HEK293 (cell line): ENCODE data around the gene ZCCHC14.
A peak's percentile ranks its signal among the peaks of the same experiment; 100 is the strongest.

Experiments used
- CTCF ChIA-PET: fragments of 350-600 bp; formaldehyde crosslinking; extraction: SDS; loops from one replicate; lab custom pipeline; 2021; ENCODE audit warnings: antibody characterized with exemption; lab: Yijun Ruan, JAX
- POLR2A ChIA-PET: fragments of 300-600 bp; formaldehyde crosslinking; extraction: SDS; loops from one replicate; lab custom pipeline; 2020; ENCODE audit warnings: antibody characterized with exemption, inconsistent platforms; lab: Yijun Ruan, JAX
- H3K27ac ChIP-seq: fragments of 200-500 bp; sonication (Bioruptor generic); 2 replicates; pipeline ENCODE4 v1.5.1; 2014; ENCODE audit warnings: low read depth, low read length, control low read depth, inconsistent platforms; ENCODE audit errors: extremely low read depth
- H3K36me3 ChIP-seq, 2 experiments: fragments of 200-500 bp in 1 of 2; sonication (Bioruptor generic) in 1 of 2; 1 replicate in 1 of 2; 2 replicates in 1 of 2; pipeline ENCODE4 v1.5.1; 2014 to 2017; ENCODE audit warnings: inconsistent platforms in 2 of 2, low read length in 2 of 2; ENCODE audit not compliant: control insufficient read depth in 2 of 2, insufficient read depth in 1 of 2
- H3K4me1 ChIP-seq: fragments of 200-500 bp; sonication (Bioruptor generic); 2 replicates; pipeline ENCODE4 v1.5.1; 2014; ENCODE audit warnings: mild to moderate bottlenecking, low read length, inconsistent platforms; ENCODE audit not compliant: control insufficient read depth, insufficient read depth
- H3K4me3 ChIP-seq: 2 replicates; pipeline ENCODE4 v1.5.1; 2011; ENCODE audit warnings: low read depth, mild to moderate bottlenecking, control low read depth, low read length, moderate library complexity
- H3K9me3 ChIP-seq: fragments of 200-500 bp; sonication (Bioruptor generic); 2 replicates; pipeline ENCODE4 v1.5.1; 2014; ENCODE audit warnings: low read depth, low read length, inconsistent platforms; ENCODE audit not compliant: control insufficient read depth, insufficient read depth
- GLIS1 ChIP-seq: fragments of 450-650 bp; formaldehyde crosslinking; IDR thresholded peaks from 2 replicates; pipeline ENCODE4 v1.5.1; 2016; ENCODE audit warnings: missing biosample characterization, missing genetic modification characterization
- KLF1 ChIP-seq: fragments of 450-650 bp; formaldehyde crosslinking; IDR thresholded peaks from 2 replicates; pipeline ENCODE4 v1.5.1; 2016; ENCODE audit warnings: missing biosample characterization, missing genetic modification characterization
- KLF8 ChIP-seq: fragments of 450-650 bp; formaldehyde crosslinking; IDR thresholded peaks from 2 replicates; pipeline ENCODE4 v1.5.1; 2016; ENCODE audit warnings: missing biosample characterization, missing genetic modification characterization
- PRDM1 ChIP-seq: fragments of 450-650 bp; formaldehyde crosslinking; IDR thresholded peaks from 2 replicates; pipeline ENCODE4; 2016; ENCODE audit warnings: missing biosample characterization, missing genetic modification characterization
- SP3 ChIP-seq: fragments of 450-650 bp; formaldehyde crosslinking; IDR thresholded peaks from 2 replicates; pipeline ENCODE4 v1.5.1; 2016; ENCODE audit warnings: missing biosample characterization, missing genetic modification characterization
- WT1 ChIP-seq: fragments of 450-650 bp; formaldehyde crosslinking; IDR thresholded peaks from 2 replicates; pipeline ENCODE4 v1.5.1; 2016; ENCODE audit warnings: missing biosample characterization, missing genetic modification characterization
- ZIC2 ChIP-seq: fragments of 450-650 bp; formaldehyde crosslinking; IDR thresholded peaks from 2 replicates; pipeline ENCODE4 v1.5.1; 2016; ENCODE audit warnings: missing biosample characterization, missing genetic modification characterization
- ZNF10 ChIP-seq: fragments of 450-650 bp; formaldehyde crosslinking; IDR thresholded peaks from 2 replicates; pipeline ENCODE4 v1.5.1; 2017; ENCODE audit warnings: missing biosample characterization, missing genetic modification characterization
- ZNF138 ChIP-seq: fragments of 450-650 bp; formaldehyde crosslinking; IDR thresholded peaks from 2 replicates; pipeline ENCODE4 v1.5.1; 2016; ENCODE audit warnings: missing biosample characterization, missing genetic modification characterization, borderline replicate concordance
- ZNF16 ChIP-seq: fragments of 450-650 bp; formaldehyde crosslinking; IDR thresholded peaks from 2 replicates; pipeline ENCODE4 v1.5.1; 2016; ENCODE audit warnings: low read depth, missing biosample characterization, missing genetic modification characterization
- ZNF175 ChIP-seq: fragments of 450-650 bp; formaldehyde crosslinking; IDR thresholded peaks from 2 replicates; pipeline ENCODE4 v1.5.1; 2016; ENCODE audit warnings: missing biosample characterization, missing genetic modification characterization
- ZNF239 ChIP-seq: fragments of 450-650 bp; formaldehyde crosslinking; IDR thresholded peaks from 2 replicates; pipeline ENCODE4 v1.5.1; 2016; ENCODE audit warnings: missing biosample characterization, missing genetic modification characterization
- ZNF248 ChIP-seq: fragments of 450-650 bp; formaldehyde crosslinking; IDR thresholded peaks from 2 replicates; pipeline ENCODE4 v1.5.1; 2017; ENCODE audit warnings: missing biosample characterization, missing genetic modification characterization
- ZNF292 ChIP-seq: fragments of 450-650 bp; formaldehyde crosslinking; IDR thresholded peaks from 2 replicates; pipeline ENCODE4 v1.5.1; 2016; ENCODE audit warnings: low read depth, missing biosample characterization, missing genetic modification characterization, borderline replicate concordance
- ZNF37A ChIP-seq: fragments of 450-650 bp; IDR thresholded peaks from 2 replicates; pipeline ENCODE4 v1.5.1; 2018; ENCODE audit warnings: missing biosample characterization, missing genetic modification characterization
- ZNF549 ChIP-seq: fragments of 450-650 bp; IDR thresholded peaks from 2 replicates; pipeline ENCODE4 v1.5.1; 2018; ENCODE audit warnings: missing biosample characterization, missing genetic modification characterization, mild to moderate bottlenecking, inconsistent platforms, moderate library complexity
- ZNF600 ChIP-seq: fragments of 450-650 bp; formaldehyde crosslinking; IDR thresholded peaks from 2 replicates; pipeline ENCODE4 v1.5.1; 2016; ENCODE audit warnings: missing biosample characterization, missing genetic modification characterization
- ZNF660 ChIP-seq: fragments of 450-650 bp; IDR thresholded peaks from 2 replicates; pipeline ENCODE4 v1.5.1; 2018; ENCODE audit warnings: missing biosample characterization, mild to moderate bottlenecking, missing genetic modification characterization
- ZNF701 ChIP-seq: fragments of 450-650 bp; formaldehyde crosslinking; IDR thresholded peaks from 2 replicates; pipeline ENCODE4 v1.5.1; 2016; ENCODE audit warnings: missing biosample characterization, missing genetic modification characterization
- TF ChIP-seq, protein P1 (sequence below): fragments of 450-650 bp; formaldehyde crosslinking; IDR thresholded peaks from 2 replicates; pipeline ENCODE4 v1.5.1; 2016; ENCODE audit warnings: missing biosample characterization, missing genetic modification characterization
- TF ChIP-seq, protein P2 (sequence below): fragments of 450-650 bp; formaldehyde crosslinking; IDR thresholded peaks from 2 replicates; pipeline ENCODE4 v1.5.1; 2016; ENCODE audit warnings: missing biosample characterization, missing genetic modification characterization
- TF ChIP-seq, protein P3 (sequence below): fragments of 450-650 bp; formaldehyde crosslinking; IDR thresholded peaks from 2 replicates; pipeline ENCODE4 v1.5.1; 2016; ENCODE audit warnings: missing biosample characterization, missing genetic modification characterization, low read depth
- TF ChIP-seq, protein P4 (sequence below): fragments of 450-650 bp; formaldehyde crosslinking; IDR thresholded peaks from 2 replicates; pipeline ENCODE4 v1.5.1; 2016; ENCODE audit warnings: missing biosample characterization, missing genetic modification characterization
- TF ChIP-seq, protein P5 (sequence below): fragments of 450-650 bp; IDR thresholded peaks from 2 replicates; pipeline ENCODE4 v1.5.1; 2018; ENCODE audit warnings: missing biosample characterization, missing genetic modification characterization

The ZCCHC14 gene

DNA sequence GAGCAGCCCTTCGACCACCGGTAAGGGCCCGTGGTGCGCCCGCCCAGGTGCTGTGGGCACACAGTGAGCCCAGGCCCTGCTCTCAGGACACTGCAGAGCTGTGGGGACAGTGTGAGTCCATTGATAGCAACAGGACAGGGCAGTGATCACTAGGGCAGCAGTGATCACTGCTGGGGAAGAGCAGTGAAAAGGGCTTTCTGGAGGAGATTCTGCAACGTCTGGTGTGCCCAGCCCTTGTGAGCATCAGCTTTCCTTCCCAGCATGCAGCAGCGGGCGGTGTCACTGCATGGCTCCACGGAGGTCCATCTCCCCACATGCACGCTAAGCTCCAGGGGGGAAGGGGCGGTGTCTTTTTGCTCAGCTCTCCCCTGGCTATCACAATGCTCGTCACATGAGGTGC is 68.6 kb downstream of the ZCCHC14 start:
- POLR2A ChIA-PET, result no interaction called here

DNA sequence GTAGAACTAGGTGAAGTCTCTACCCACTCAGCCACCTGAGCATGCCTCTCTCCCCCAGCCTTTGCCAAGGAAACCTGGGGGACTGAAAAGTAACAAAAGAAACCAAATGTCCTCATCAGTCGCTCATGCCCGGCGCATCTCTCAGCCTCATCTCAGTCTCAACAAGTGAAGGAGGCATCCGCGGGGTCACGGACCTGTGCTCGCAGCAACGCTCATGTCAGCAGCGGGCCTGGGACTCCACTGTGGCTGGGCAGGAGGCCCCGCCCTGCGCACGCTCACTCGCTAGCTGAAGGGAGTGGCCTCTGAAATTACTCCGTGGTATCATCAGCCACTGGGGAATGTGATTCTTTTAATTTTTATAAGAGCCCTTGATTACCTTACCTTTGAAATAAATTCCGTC is 69.4 kb downstream of the ZCCHC14 start:
- H3K4me3 ChIP-seq, result no peak overlapping the region
- peaks cover 10 to 64% of the 10 kb centered on the region in 2 experiments; a peak in 2 of 3 replicates for H3K36me3 ChIP-seq
- no peaks in the 10 kb centered on the region for H3K9me3 ChIP-seq
- POLR2A ChIA-PET, result no interaction called here
- TF ChIP-seq, protein P1, sequence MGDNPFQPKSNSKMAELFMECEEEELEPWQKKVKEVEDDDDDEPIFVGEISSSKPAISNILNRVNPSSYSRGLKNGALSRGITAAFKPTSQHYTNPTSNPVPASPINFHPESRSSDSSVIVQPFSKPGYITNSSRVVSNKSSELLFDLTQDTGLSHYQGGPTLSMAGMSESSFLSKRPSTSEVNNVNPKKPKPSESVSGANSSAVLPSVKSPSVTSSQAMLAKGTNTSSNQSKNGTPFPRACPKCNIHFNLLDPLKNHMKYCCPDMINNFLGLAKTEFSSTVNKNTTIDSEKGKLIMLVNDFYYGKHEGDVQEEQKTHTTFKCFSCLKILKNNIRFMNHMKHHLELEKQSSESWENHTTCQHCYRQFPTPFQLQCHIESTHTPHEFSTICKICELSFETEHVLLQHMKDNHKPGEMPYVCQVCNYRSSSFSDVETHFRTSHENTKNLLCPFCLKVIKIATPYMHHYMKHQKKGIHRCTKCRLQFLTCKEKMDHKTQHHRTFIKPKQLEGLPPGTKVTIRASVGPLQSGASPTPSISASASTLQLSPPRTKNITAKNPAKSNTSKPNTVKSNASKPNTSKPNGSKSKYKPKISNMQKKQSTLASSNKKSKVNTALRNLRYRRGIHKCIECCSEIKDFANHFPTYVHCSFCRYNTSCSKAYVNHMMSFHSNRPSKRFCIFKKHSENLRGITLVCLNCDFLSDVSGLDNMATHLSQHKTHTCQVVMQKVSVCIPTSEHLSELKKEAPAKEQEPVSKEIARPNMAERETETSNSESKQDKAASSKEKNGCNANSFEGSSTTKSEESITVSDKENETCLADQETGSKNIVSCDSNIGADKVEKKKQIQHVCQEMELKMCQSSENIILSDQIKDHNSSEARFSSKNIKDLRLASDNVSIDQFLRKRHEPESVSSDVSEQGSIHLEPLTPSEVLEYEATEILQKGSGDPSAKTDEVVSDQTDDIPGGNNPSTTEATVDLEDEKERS, result no peak
- TF ChIP-seq ZNF292, result no peak
- 0 out of 2 replicates have a peak, but pooled peaks have one; percentile 25 for TF ChIP-seq ZNF10 (tag by site-specific recombination)
- no peak for TF ChIP-seq ZNF701 (tag by site-specific recombination)
- CTCF ChIA-PET, result interaction anchor here (0.7 kb wide), 1 partner anchor 477 kb away, joined by 3 read pairs; no protein-coding TSS in a partner anchor
- H3K27ac ChIP-seq, result no peak overlapping the region
- no peaks in the 10 kb centered on the region for H3K4me1 ChIP-seq

More for the DNA sequence above, 68.6 kb downstream of the ZCCHC14 start:
- Histone ChIP-seq H3K4me3 (no peak overlapping the region), H3K9me3 (no peaks in the 10 kb centered on the region), H3K36me3 (peaks cover 10 to 67% of the 10 kb centered on the region in 2 experiments; a peak in 2 of 3 replicates), H3K27ac (no peak overlapping the region)
- CTCF ChIA-PET, result interaction anchor here (2.1 to 3.1 kb wide), 2 partner anchors 8 to 212 kb away, joined by 5 to 13 read pairs; no protein-coding TSS in a partner anchor
- TF ChIP-seq GLIS1 (tag by site-specific recombination), result peak; percentile 91
- TF ChIP-seq ZIC2 (tag by site-specific recombination), result peak; percentile 79
- TF ChIP-seq ZNF175 (tag by site-specific recombination), result no peak
- peak; percentile 14; the same call in 1 of the 2 replicates for TF ChIP-seq KLF1 (tag by site-specific recombination)
- TF ChIP-seq SP3, result no peak
- TF ChIP-seq, all 188 proteins: peak for 3
- H3K4me1 ChIP-seq, result no peaks in the 10 kb centered on the region

DNA sequence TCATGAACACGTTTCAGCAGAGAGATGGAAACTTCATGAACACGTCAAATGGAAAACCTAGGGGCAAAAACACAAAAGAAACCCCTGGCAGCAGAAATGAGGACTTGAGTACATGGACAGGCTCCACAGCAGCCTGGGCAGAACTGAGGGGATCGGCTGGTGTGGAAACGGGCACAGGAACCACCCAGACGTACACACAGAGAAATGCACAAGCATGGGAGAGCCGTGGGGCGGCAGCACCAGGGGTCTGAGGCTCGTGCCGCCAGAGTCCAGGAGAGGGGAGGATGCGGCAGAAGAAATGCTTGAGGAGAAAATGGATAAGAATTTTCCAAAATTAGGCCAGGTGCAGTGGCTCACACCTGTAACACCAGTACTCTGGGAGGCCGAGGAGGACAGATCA is 70.7 kb downstream of the ZCCHC14 start:
- Histone ChIP-seq H3K4me3 (no peak overlapping the region), H3K36me3 (peaks cover 10 to 76% of the 10 kb centered on the region in 2 experiments; a peak in 2 of 3 replicates), H3K4me1 (no peaks in the 10 kb centered on the region), H3K27ac (no peak overlapping the region), H3K9me3 (no peaks in the 10 kb centered on the region)
- ChIA-PET POLR2A (no interaction called here), CTCF (interaction anchor here (0.6 to 0.7 kb wide), 3 partner anchors 148 to 209 kb away, joined by 3 to 4 read pairs (median 3); no protein-coding TSS in a partner anchor)
- TF ChIP-seq ZNF37A, result no peak
- TF ChIP-seq ZNF239 (tag by site-specific recombination), result no peak
- TF ChIP-seq PRDM1, result no peak
- no peak for TF ChIP-seq ZNF248 (tag by site-specific recombination)
- no peak for TF ChIP-seq ZNF16 (tag by site-specific recombination)
- TF ChIP-seq, protein P2, sequence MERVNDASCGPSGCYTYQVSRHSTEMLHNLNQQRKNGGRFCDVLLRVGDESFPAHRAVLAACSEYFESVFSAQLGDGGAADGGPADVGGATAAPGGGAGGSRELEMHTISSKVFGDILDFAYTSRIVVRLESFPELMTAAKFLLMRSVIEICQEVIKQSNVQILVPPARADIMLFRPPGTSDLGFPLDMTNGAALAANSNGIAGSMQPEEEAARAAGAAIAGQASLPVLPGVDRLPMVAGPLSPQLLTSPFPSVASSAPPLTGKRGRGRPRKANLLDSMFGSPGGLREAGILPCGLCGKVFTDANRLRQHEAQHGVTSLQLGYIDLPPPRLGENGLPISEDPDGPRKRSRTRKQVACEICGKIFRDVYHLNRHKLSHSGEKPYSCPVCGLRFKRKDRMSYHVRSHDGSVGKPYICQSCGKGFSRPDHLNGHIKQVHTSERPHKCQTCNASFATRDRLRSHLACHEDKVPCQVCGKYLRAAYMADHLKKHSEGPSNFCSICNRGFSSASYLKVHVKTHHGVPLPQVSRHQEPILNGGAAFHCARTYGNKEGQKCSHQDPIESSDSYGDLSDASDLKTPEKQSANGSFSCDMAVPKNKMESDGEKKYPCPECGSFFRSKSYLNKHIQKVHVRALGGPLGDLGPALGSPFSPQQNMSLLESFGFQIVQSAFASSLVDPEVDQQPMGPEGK (tag by site-specific recombination), result no peak
- TF ChIP-seq KLF8 (tag by site-specific recombination), result no peak
- TF ChIP-seq, protein P3, sequence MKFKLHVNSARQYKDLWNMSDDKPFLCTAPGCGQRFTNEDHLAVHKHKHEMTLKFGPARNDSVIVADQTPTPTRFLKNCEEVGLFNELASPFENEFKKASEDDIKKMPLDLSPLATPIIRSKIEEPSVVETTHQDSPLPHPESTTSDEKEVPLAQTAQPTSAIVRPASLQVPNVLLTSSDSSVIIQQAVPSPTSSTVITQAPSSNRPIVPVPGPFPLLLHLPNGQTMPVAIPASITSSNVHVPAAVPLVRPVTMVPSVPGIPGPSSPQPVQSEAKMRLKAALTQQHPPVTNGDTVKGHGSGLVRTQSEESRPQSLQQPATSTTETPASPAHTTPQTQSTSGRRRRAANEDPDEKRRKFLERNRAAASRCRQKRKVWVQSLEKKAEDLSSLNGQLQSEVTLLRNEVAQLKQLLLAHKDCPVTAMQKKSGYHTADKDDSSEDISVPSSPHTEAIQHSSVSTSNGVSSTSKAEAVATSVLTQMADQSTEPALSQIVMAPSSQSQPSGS (tag by site-specific recombination), result no peak
- no peak for TF ChIP-seq ZNF138
- TF ChIP-seq, protein P4, sequence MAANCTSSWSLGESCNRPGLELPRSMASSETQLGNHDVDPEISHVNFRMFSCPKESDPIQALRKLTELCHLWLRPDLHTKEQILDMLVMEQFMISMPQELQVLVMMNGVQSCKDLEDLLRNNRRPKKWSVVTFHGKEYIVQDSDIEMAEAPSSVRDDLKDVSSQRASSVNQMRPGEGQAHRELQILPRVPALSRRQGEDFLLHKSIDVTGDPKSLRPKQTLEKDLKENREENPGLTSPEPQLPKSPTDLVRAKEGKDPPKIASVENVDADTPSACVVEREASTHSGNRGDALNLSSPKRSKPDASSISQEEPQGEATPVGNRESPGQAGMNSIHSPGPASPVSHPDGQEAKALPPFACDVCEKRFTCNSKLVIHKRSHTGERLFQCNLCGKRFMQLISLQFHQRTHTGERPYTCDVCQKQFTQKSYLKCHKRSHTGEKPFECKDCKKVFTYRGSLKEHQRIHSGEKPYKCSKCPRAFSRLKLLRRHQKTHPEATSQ (tag by site-specific recombination), result no peak
- no peak for TF ChIP-seq ZNF549 (tag by site-specific recombination)
- TF ChIP-seq, protein P5, sequence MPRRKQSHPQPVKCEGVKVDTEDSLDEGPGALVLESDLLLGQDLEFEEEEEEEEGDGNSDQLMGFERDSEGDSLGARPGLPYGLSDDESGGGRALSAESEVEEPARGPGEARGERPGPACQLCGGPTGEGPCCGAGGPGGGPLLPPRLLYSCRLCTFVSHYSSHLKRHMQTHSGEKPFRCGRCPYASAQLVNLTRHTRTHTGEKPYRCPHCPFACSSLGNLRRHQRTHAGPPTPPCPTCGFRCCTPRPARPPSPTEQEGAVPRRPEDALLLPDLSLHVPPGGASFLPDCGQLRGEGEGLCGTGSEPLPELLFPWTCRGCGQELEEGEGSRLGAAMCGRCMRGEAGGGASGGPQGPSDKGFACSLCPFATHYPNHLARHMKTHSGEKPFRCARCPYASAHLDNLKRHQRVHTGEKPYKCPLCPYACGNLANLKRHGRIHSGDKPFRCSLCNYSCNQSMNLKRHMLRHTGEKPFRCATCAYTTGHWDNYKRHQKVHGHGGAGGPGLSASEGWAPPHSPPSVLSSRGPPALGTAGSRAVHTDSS, result no peak
- TF ChIP-seq ZNF660 (tag by site-specific recombination), result no peak
- no peak for TF ChIP-seq ZNF600 (tag by site-specific recombination)
- TF ChIP-seq WT1, result no peak
